SU-DHL-6 (cell line): ENCODE data around the gene HOXB7.

Experiments used
- CTCF ChIP-seq: fragments of 200-600 bp; sonication (generic); IDR thresholded peaks from one replicate; pipeline ENCODE4 v1.5.1; 2017; ENCODE audit warnings: antibody characterized with exemption, mild to moderate bottlenecking, low read length, moderate library complexity; ENCODE audit not compliant: insufficient read depth, poor library complexity, severe bottlenecking
- EZH2phosphoT487 ChIP-seq: fragments of 200-600 bp; sonication (generic), shearing (Covaris generic); conservative IDR thresholded peaks from 2 replicates; pipeline ENCODE4 v1.6.1; 2018; ENCODE audit warnings: mild to moderate bottlenecking, antibody characterized with exemption, low read length, moderate library complexity, mixed read lengths

- TF ChIP-seq CTCF: no peak
- no peak for TF ChIP-seq EZH2phosphoT487
Measured at GRCh38 chr17:48642843-48643696, 32.3 kb upstream of the HOXB7 start.
